Spleen (tissue), 11 donors: ENCODE measurements around the gene HAVCR1. TPM values are rescaled to one million over a fixed set of nuclear protein-coding genes. Genes with fewer than 3 reads are reported as not detected.
"Not testable (repeated sequence)": the region's sequence is repeated elsewhere in the genome, so short reads cannot be mapped to it uniquely, and the experiment has no call there.

ENCODE experiments used
- DNase-seq: peaks from one replicate; pipeline ENCODE4 v3.0.0-alpha.2; 2020
- H3K27ac ChIP-seq, 8 donors: fragments of 200-600 bp; sonication (generic) in 7 of 8; 1 replicate in 4 of 8; 2 replicates in 4 of 8; pipeline versions ENCODE4 v1.5.0 to v1.8.0; 2016 to 2021; ENCODE audit warnings: inconsistent platforms in 4 of 8, mild to moderate bottlenecking in 4 of 8, moderate library complexity in 1 of 8
- H3K27me3 ChIP-seq, 7 donors: fragments of 200-600 bp; sonication (generic) in 6 of 7; replicated peaks in 1 of 7; 1 replicate in 4 of 7; 2 replicates in 3 of 7; pipeline versions ENCODE4 v1.5.0 to v1.8.0; 2016 to 2021; ENCODE audit warnings: inconsistent platforms in 3 of 7, mild to moderate bottlenecking in 1 of 7
- H3K36me3 ChIP-seq, 6 donors: fragments of 200-600 bp; sonication (generic) in 5 of 6; 1 replicate in 4 of 6; 2 replicates in 2 of 6; pipeline versions ENCODE4 v1.5.0 to v1.8.0; 2016 to 2021; ENCODE audit warnings: inconsistent platforms in 2 of 6
- H3K4me1 ChIP-seq, 6 donors: fragments of 200-600 bp; sonication (generic) in 5 of 6; 1 replicate in 3 of 6; 2 replicates in 3 of 6; pipeline versions ENCODE4 v1.5.0 to v1.8.0; 2016 to 2021; ENCODE audit warnings: inconsistent platforms in 3 of 6
- H3K4me3 ChIP-seq, 8 donors: fragments of 200-600 bp; sonication (generic) in 7 of 8; 1 replicate in 4 of 8; 2 replicates in 4 of 8; pipeline versions ENCODE4 v1.5.0 to v1.8.0; 2016 to 2021; ENCODE audit warnings: inconsistent platforms in 4 of 8, mild to moderate bottlenecking in 4 of 8, moderate library complexity in 2 of 8
- H3K9me3 ChIP-seq, 8 donors: fragments of 200-600 bp; sonication (generic) in 7 of 8; 1 replicate in 4 of 8; 2 replicates in 4 of 8; pipeline versions ENCODE4 v1.5.0 to v1.8.0; 2016 to 2021; ENCODE audit warnings: inconsistent platforms in 4 of 8
- CTCF ChIP-seq, 11 experiments: fragments of 200-600 bp in 7 of 11; fragments of 450-650 bp in 4 of 11; sonication (generic) in 4 of 11; IDR thresholded peaks in 8 of 11; conservative IDR thresholded peaks in 3 of 11; 1 replicate in 7 of 11; 2 replicates in 4 of 11; pipeline versions ENCODE4 v1.4.0 to v1.8.0; 2016 to 2021; ENCODE audit warnings: antibody characterized with exemption in 11 of 11, inconsistent platforms in 4 of 11, mild to moderate bottlenecking in 1 of 11
- POLR2A ChIP-seq, 3 donors: fragments of 450-650 bp; IDR thresholded peaks; one replicate each; pipeline ENCODE4 v1.5.1; 2017; ENCODE audit warnings: antibody characterized with exemption in 3 of 3, mild to moderate bottlenecking in 1 of 3
- POLR2AphosphoS5 ChIP-seq, 3 donors: sonication (generic); formaldehyde crosslinking; IDR thresholded peaks; one replicate each; pipeline ENCODE4 v1.5.1; 2017; ENCODE audit warnings: antibody characterized with exemption in 3 of 3
- WGBS, 5 donors: extraction: QIAGEN DNeasy Blood & Tissue Kit in 3 of 5; methylation state at CpG; one replicate each; pipeline versions ENCODE4 v1.1.5 to v1.1.7; 2013 to 2018; 5-methylcytosine and 5-hydroxymethylcytosine counted together
- intact Hi-C: fragments of 100-400 bp; cut with DNase I; formaldehyde crosslinking; loops from one replicate; pipeline ENCODE4 v1.15.0; 2023; ENCODE audit warnings: low total_unique reads
- polyA plus RNA-seq, 3 donors: library from polyadenylated mRNA; stranded (reverse); fragments of 200-250 nt; gene quantifications; one replicate each; pipeline ENCODE4 v1.2.1, GENCODE V29; 2013
- total RNA-seq, 7 donors: library from RNA; depleted of rRNA in 3 of 7; stranded (reverse); fragments of >200 nt in 3 of 7; fragmentation: NEBNext Ultra II Directional in 4 of 7; extraction: Animal tissue kit (Norgen Biotek cat#: 25700) in 4 of 7; gene quantifications; one replicate each; pipeline versions ENCODE4 v1.1.0 to v1.2.1, GENCODE V29; 2016 to 2021
- donor health status: healthy with polysubstance abuse.
- donor health status: DM: no; HTN: no; CAD: no; lungs with moderate emphysema.
- donor health status: DM: no; HTN: no; CAD: no.
- donor health status: Bipolar disorder and iron deficiency.
- donor health status: healthy.
- donor health status: DM: no; HTN: no; CAD: no.
- donor health status: DM: yes; HTN: yes; CAD: no.

Gene HAVCR1
- total and polyA plus RNA-seq, 10 donors, result 0.52 to 1.5 (median 1.0) TPM; not detected in 6

- no peak for TF ChIP-seq POLR2A (IDR thresholded peaks at IDR 0.05)
- TF ChIP-seq POLR2AphosphoS5 (IDR thresholded peaks at IDR 0.05), result no peak
- TF ChIP-seq CTCF (IDR thresholded peaks at IDR 0.05 in 8 of 11, conservative IDR thresholded peaks at IDR 0.05 in 3 of 11), result no peak
- intact Hi-C loops, result no loop called here
- peak overlapping the region in 1 of 8 donors; percentile 6 for H3K4me3 ChIP-seq
Measured at GRCh38 chr5:157049605-157050004, 9.3 kb downstream of the HAVCR1 start.

GRCh38 chr5:157047898-157048297 is 11.0 kb downstream of the HAVCR1 start:
- intact Hi-C loops, result no loop called here
- DNase-seq, result no peak
- Histone ChIP-seq H3K4me3 (no peak overlapping the region), H3K4me1 (no peaks in the 10 kb centered on the region), H3K36me3 (no peaks in the 10 kb centered on the region), H3K9me3 (no peaks in the 10 kb centered on the region), H3K27ac (no peak overlapping the region), H3K27me3 (no peaks in the 10 kb centered on the region)
- 72 to 93% (median 91%) methylated on average over 5 of the region's 5 CpGs for WGBS, 5 donors
- no peak for TF ChIP-seq POLR2AphosphoS5 (IDR thresholded peaks at IDR 0.05)
- TF ChIP-seq CTCF (IDR thresholded peaks at IDR 0.05 in 8 of 11, conservative IDR thresholded peaks at IDR 0.05 in 3 of 11), result no peak
- TF ChIP-seq POLR2A (IDR thresholded peaks at IDR 0.05), result no peak

More at GRCh38 chr5:157049605-157050004, 9.3 kb downstream of the HAVCR1 start:
- Histone ChIP-seq H3K27ac (peak overlapping the region in 1 of 8 donors; percentile 11), H3K9me3 (no peaks in the 10 kb centered on the region), H3K27me3 (no peaks in the 10 kb centered on the region), H3K36me3 (no peaks in the 10 kb centered on the region), H3K4me1 (no peaks in the 10 kb centered on the region)
- no peak for DNase-seq
- 42 to 64% (median 51%) methylated on average over 1 of the region's 1 CpG for WGBS, 5 donors

GRCh38 chr5:157047016-157047415 is 11.9 kb downstream of the HAVCR1 start:
- intact Hi-C loops, H3K9me3 ChIP-seq, H3K4me1 ChIP-seq, H3K4me3 ChIP-seq, DNase-seq, H3K27ac ChIP-seq, H3K36me3 ChIP-seq, H3K27me3 ChIP-seq: not testable (repeated sequence)
- WGBS, 5 donors, result 90 to 97% (median 94%) methylated on average over 4 of the region's 4 CpGs

- Histone ChIP-seq H3K4me1 (no peaks in the 10 kb centered on the region), H3K36me3 (no peaks in the 10 kb centered on the region), H3K9me3 (no peaks in the 10 kb centered on the region), H3K27ac (no peak overlapping the region), H3K4me3 (no peak overlapping the region), H3K27me3 (no peaks in the 10 kb centered on the region)
- intact Hi-C loops, result no loop called here
- TF ChIP-seq POLR2AphosphoS5 (IDR thresholded peaks at IDR 0.05), result no peak
- no peak for TF ChIP-seq CTCF (IDR thresholded peaks at IDR 0.05 in 8 of 11, conservative IDR thresholded peaks at IDR 0.05 in 3 of 11)
- TF ChIP-seq POLR2A (IDR thresholded peaks at IDR 0.05), result no peak
- no peak for DNase-seq
- WGBS, 5 donors, result 95 to 99% (median 97%) methylated on average over 3 of the region's 3 CpGs
Measured at GRCh38 chr5:157046041-157046440, 12.9 kb downstream of the HAVCR1 start.

- Histone ChIP-seq H3K4me3 (no peak overlapping the region), H3K4me1 (no peaks in the 10 kb centered on the region), H3K36me3 (no peaks in the 10 kb centered on the region), H3K27me3 (no peaks in the 10 kb centered on the region), H3K9me3 (no peaks in the 10 kb centered on the region), H3K27ac (no peak overlapping the region)
- TF ChIP-seq POLR2AphosphoS5 (IDR thresholded peaks at IDR 0.05), result no peak
- 59 to 83% (median 76%) methylated on average over 3 of the region's 3 CpGs for WGBS, 5 donors
- DNase-seq, result no peak
- intact Hi-C loops, result no loop called here
Measured at GRCh38 chr5:157045601-157046000, 13.3 kb downstream of the HAVCR1 start.
